Measurements from ENCODE around the gene MEGF6. TPM values are rescaled to one million over a fixed set of nuclear protein-coding genes. Genes with fewer than 3 reads are reported as not detected.
A peak's percentile ranks its signal among the peaks of the same experiment; 100 is the strongest.

The MEGF6 gene
- total and polyA plus RNA-seq, 2 donors (not counting 3 experiments of a cell fraction or from before 2014, with no cell fraction given), result 22.5 to 63.7 TPM

GRCh38 chr1:3612123-3612522 lies 815 bp upstream of the MEGF6 start:
- no peak for FAIRE-seq
- CTCF ChIA-PET, result interaction anchor here (1.8 kb wide), 1 partner anchor 48 kb away, joined by 7 read pairs; no protein-coding TSS in a partner anchor
- peak overlapping the region in 1 of 3 experiments; percentile 67 for H3K4me3 ChIP-seq (replicated peaks in 1 of 3; ENCODE audit: insufficient read depth in 1 of 3, low read depth in 1 of 3, low read length in 3 of 3)

GRCh38 chr1:3610527-3611169 lies 660 bp downstream of the MEGF6 start:
- no peaks in the 10 kb centered on the region for H3K79me2 ChIP-seq (ENCODE audit: control insufficient read depth, insufficient read depth, low read length)
- no peaks in the 10 kb centered on the region for H3K36me3 ChIP-seq (ENCODE audit: control insufficient read depth in 2 of 2, extremely low read depth in 1 of 2, insufficient read depth in 2 of 2, low read length in 2 of 2)
- H3K9me3 ChIP-seq (replicated peaks; ENCODE audit: control insufficient read depth, insufficient read depth, low read length), result no peaks in the 10 kb centered on the region
- DNase-seq (ENCODE audit: low read depth, low spot score) (peak; percentile 46), FAIRE-seq (peak; percentile 48)
- H3K9me1 ChIP-seq (replicated peaks; ENCODE audit: control insufficient read depth, extremely low read depth, insufficient read depth, low read length), result no peaks in the 10 kb centered on the region
- peak overlapping the region; percentile 6 to 67 (median 54) for H3K4me3 ChIP-seq (replicated peaks in 1 of 3; ENCODE audit: insufficient read depth in 1 of 3, low read depth in 1 of 3, low read length in 3 of 3)
- no peak overlapping the region for H3K27ac ChIP-seq (ENCODE audit: insufficient read depth, low read depth, low read length)
- H3K9ac ChIP-seq (replicated peaks; ENCODE audit: extremely low read depth, insufficient read depth, low read length), result no peak overlapping the region
- dilution Hi-C loops (cut with MboI; ENCODE audit: extremely low pct_ligation_motif_present, low sequenced_read_pairs), result no loop called here
- ChIA-PET CTCF (interaction anchor here (1.7 to 3.8 kb wide), 3 partner anchors 8 to 46 kb away, joined by 6 to 24 read pairs (median 7); no protein-coding TSS in a partner anchor), POLR2A (interaction anchor here (1.4 kb wide), 1 partner anchor 20 kb away, joined by 3 read pairs; no protein-coding TSS in a partner anchor)
- no peaks in the 10 kb centered on the region for H4K20me1 ChIP-seq (replicated peaks; ENCODE audit: control insufficient read depth, extremely low read depth, insufficient read depth, low read length)
- BruUV-seq (replicated peaks), result no TSS peak
- peaks cover 38% of the 10 kb centered on the region for H3K4me1 ChIP-seq (ENCODE audit: control insufficient read depth, extremely low read depth, insufficient read depth, low read length)
- no peak for TF ChIP-seq POLR2AphosphoS5 (IDR thresholded peaks at IDR 0.05; ENCODE audit: insufficient read depth, low read depth, low read length)
- TF ChIP-seq MYC (IDR thresholded peaks at IDR 0.05; ENCODE audit: low read depth, low read length), result no peak
- no peak for TF ChIP-seq EZH2 (IDR thresholded peaks at IDR 0.05; ENCODE audit: borderline replicate concordance, low read depth, low read length, severe bottlenecking)
- no peak for TF ChIP-seq MAX (IDR thresholded peaks at IDR 0.05; ENCODE audit: insufficient read depth, insufficient read length)
- TF ChIP-seq POLR2A (IDR thresholded peaks at IDR 0.05; ENCODE audit: low read depth, low read length), result no peak
- no peak for TF ChIP-seq GATA2 (IDR thresholded peaks at IDR 0.05; ENCODE audit: insufficient read depth, insufficient read length, low read depth, low read length)
- TF ChIP-seq JUN (IDR thresholded peaks at IDR 0.05; ENCODE audit: borderline replicate concordance, insufficient read depth, insufficient read length, low read depth), result no peak
- no peak for TF ChIP-seq FOS (IDR thresholded peaks at IDR 0.05; ENCODE audit: borderline replicate concordance, insufficient read depth, low read length)
- TF ChIP-seq CTCF (IDR thresholded peaks at IDR 0.05; ENCODE audit: extremely low read depth in 1 of 2, insufficient read depth in 1 of 2, low read depth in 1 of 2, low read length in 2 of 2), result no peak
- intact Hi-C loops (cut with micrococcal nuclease), result loop anchor here (1.0 to 2.0 kb wide), 2 partner anchors 20 to 70 kb away; no protein-coding TSS in a partner anchor
- H2AFZ ChIP-seq (ENCODE audit: low read depth, low read length), result peak overlapping the region; percentile 2
- H3K27me3 ChIP-seq (ENCODE audit: control insufficient read depth in 2 of 2, insufficient read depth in 2 of 2, low read length in 2 of 2), result no peaks in the 10 kb centered on the region
- H3K4me2 ChIP-seq (ENCODE audit: insufficient read depth, low read length), result peak overlapping the region; percentile 6

More at GRCh38 chr1:3612123-3612522, 815 bp upstream of the MEGF6 start:
- dilution Hi-C loops (cut with MboI; ENCODE audit: extremely low pct_ligation_motif_present, low sequenced_read_pairs), result no loop called here
- Histone ChIP-seq H3K9me1 (replicated peaks; ENCODE audit: control insufficient read depth, extremely low read depth, insufficient read depth, low read length) (no peaks in the 10 kb centered on the region), H3K9ac (replicated peaks; ENCODE audit: extremely low read depth, insufficient read depth, low read length) (no peak overlapping the region), H4K20me1 (replicated peaks; ENCODE audit: control insufficient read depth, extremely low read depth, insufficient read depth, low read length) (no peaks in the 10 kb centered on the region), H3K9me3 (replicated peaks; ENCODE audit: control insufficient read depth, insufficient read depth, low read length) (no peaks in the 10 kb centered on the region), H3K36me3 (ENCODE audit: control insufficient read depth in 2 of 2, extremely low read depth in 1 of 2, insufficient read depth in 2 of 2, low read length in 2 of 2) (no peaks in the 10 kb centered on the region), H2AFZ (ENCODE audit: low read depth, low read length) (peak overlapping the region; percentile 92), H3K27me3 (ENCODE audit: control insufficient read depth in 2 of 2, insufficient read depth in 2 of 2, low read length in 2 of 2) (no peaks in the 10 kb centered on the region), H3K27ac (ENCODE audit: insufficient read depth, low read depth, low read length) (no peak overlapping the region), H3K4me1 (ENCODE audit: control insufficient read depth, extremely low read depth, insufficient read depth, low read length) (peaks cover 39% of the 10 kb centered on the region), H3K79me2 (ENCODE audit: control insufficient read depth, insufficient read depth, low read length) (no peaks in the 10 kb centered on the region), H3K4me2 (ENCODE audit: insufficient read depth, low read length) (peak overlapping the region; percentile 73)
- POLR2A ChIA-PET, result no interaction called here
- TF ChIP-seq POLR2A (IDR thresholded peaks at IDR 0.05; ENCODE audit: low read depth, low read length), result no peak
- BruUV-seq (replicated peaks), result no TSS peak
- intact Hi-C loops (cut with micrococcal nuclease), result no loop called here
- DNase-seq (ENCODE audit: low read depth, low spot score), result no peak

Data from endothelial cell of umbilical vein (primary cell).